Upper lobe of left lung (tissue), 6 donors: ENCODE data around the gene DICER1. TPM values are rescaled to one million over a fixed set of nuclear protein-coding genes. Genes with fewer than 3 reads are reported as not detected.

Experiments
- ATAC-seq, 2 donors: fragments of 200-7000 bp; cut with Tn5 transposase; one replicate each; pipeline ENCODE4 v1.9.1; 2022; ENCODE audit warnings: mild to moderate bottlenecking in 2 of 2, moderate library complexity in 2 of 2; ENCODE audit not compliant: low FRiP score in 2 of 2
- DNase-seq, 2 donors: peaks; one replicate each; pipeline ENCODE4 v3.0.0-alpha.2; 2019 to 2020
- H3K27ac ChIP-seq, 4 donors: fragments of 200-600 bp; sonication (generic); one replicate each; pipeline ENCODE4 v1.5.1; 2016 to 2019
- H3K27me3 ChIP-seq, 4 donors: fragments of 200-600 bp; sonication (generic); one replicate each; pipeline ENCODE4 v1.5.1; 2017 to 2019
- H3K36me3 ChIP-seq, 4 donors: fragments of 200-600 bp; sonication (generic); one replicate each; pipeline ENCODE4 v1.5.1; 2016 to 2019
- H3K4me1 ChIP-seq, 4 donors: fragments of 200-600 bp; sonication (generic); one replicate each; pipeline ENCODE4 v1.5.1; 2018 to 2019
- H3K4me3 ChIP-seq, 4 donors: fragments of 200-600 bp; sonication (generic); one replicate each; pipeline ENCODE4 v1.5.1; 2017 to 2019; ENCODE audit warnings: mild to moderate bottlenecking in 2 of 4, moderate library complexity in 1 of 4
- H3K9me3 ChIP-seq, 4 donors: fragments of 200-600 bp; sonication (generic); one replicate each; pipeline ENCODE4 v1.5.1; 2018 to 2019
- EP300 ChIP-seq, 4 donors: sonication (generic); formaldehyde crosslinking; IDR thresholded peaks; one replicate each; pipeline ENCODE4 v1.5.1; 2017; ENCODE audit warnings: antibody characterized with exemption in 4 of 4, control low read depth in 2 of 4
- POLR2A ChIP-seq, 4 donors: fragments of 450-650 bp; IDR thresholded peaks; one replicate each; pipeline ENCODE4 v1.5.1; 2016 to 2017; ENCODE audit warnings: antibody characterized with exemption in 4 of 4, mild to moderate bottlenecking in 2 of 4
- POLR2AphosphoS5 ChIP-seq, 2 donors: sonication (generic); formaldehyde crosslinking; IDR thresholded peaks; one replicate each; pipeline ENCODE4 v1.5.1; 2017; ENCODE audit warnings: antibody characterized with exemption in 2 of 2
- WGBS, 2 donors: methylation state at CpG; one replicate each; pipeline ENCODE4 v1.1.5; 2017 to 2018; 5-methylcytosine and 5-hydroxymethylcytosine counted together
- total RNA-seq, 6 donors: library from RNA; depleted of rRNA in 4 of 6; stranded (reverse); fragments of >200 nt in 4 of 6; gene quantifications; one replicate each; pipeline versions ENCODE4 v1.1.0 to v1.2.1, GENCODE V29; 2016 to 2021
- TF ChIP-seq, protein P1 (sequence below), 6 experiments: fragments of 450-650 bp in 4 of 6; fragments of 200-600 bp in 2 of 6; sonication (generic) in 2 of 6; IDR thresholded peaks; one replicate each; pipeline ENCODE4 v1.5.1; 2016 to 2019; ENCODE audit warnings: antibody characterized with exemption in 6 of 6
- donor health status: DM: no; HTN: no; CAD: no; lungs with moderate emphysema.
- donor health status: DM: no; HTN: yes; CAD: no; lungs with severe emphysema.

DICER1 gene
- total RNA-seq, 6 donors from 2014 or later, result 57.7 to 106 (median 75.1) TPM

DNA sequence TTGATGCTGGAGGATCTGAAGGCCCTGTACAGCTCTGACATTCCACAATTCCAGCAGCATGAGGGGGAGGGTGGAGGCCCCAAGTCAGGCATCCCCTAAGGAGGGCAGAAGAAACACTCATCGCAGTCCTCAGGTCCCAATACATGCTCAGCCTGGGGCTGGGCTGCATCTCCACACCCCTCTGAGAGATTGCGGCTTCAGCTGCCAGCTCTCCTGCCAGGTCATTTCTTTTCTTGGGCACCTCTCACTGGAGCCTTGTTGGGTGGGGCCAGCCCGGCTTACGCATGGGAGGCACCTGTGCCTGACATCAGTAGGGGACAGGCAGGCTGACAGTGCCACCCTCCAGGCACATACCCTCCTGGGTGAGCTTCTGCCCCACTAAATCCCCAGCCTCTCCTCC lies 89.8 kb downstream of the DICER1 start:
- no peak for TF ChIP-seq POLR2AphosphoS5 (IDR thresholded peaks at IDR 0.05)
- TF ChIP-seq EP300 (IDR thresholded peaks at IDR 0.05), result no peak
- no peak for TF ChIP-seq POLR2A (IDR thresholded peaks at IDR 0.05)
- TF ChIP-seq, protein P1, sequence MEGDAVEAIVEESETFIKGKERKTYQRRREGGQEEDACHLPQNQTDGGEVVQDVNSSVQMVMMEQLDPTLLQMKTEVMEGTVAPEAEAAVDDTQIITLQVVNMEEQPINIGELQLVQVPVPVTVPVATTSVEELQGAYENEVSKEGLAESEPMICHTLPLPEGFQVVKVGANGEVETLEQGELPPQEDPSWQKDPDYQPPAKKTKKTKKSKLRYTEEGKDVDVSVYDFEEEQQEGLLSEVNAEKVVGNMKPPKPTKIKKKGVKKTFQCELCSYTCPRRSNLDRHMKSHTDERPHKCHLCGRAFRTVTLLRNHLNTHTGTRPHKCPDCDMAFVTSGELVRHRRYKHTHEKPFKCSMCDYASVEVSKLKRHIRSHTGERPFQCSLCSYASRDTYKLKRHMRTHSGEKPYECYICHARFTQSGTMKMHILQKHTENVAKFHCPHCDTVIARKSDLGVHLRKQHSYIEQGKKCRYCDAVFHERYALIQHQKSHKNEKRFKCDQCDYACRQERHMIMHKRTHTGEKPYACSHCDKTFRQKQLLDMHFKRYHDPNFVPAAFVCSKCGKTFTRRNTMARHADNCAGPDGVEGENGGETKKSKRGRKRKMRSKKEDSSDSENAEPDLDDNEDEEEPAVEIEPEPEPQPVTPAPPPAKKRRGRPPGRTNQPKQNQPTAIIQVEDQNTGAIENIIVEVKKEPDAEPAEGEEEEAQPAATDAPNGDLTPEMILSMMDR (IDR thresholded peaks at IDR 0.05), result no peak
- Histone ChIP-seq H3K4me3 (no peak overlapping the region), H3K4me1 (no peaks in the 10 kb centered on the region), H3K27ac (no peak overlapping the region), H3K36me3 (no peaks in the 10 kb centered on the region), H3K9me3 (no peaks in the 10 kb centered on the region), H3K27me3 (no peaks in the 10 kb centered on the region)
- WGBS, 2 donors, result 87 to 98% methylated on average over 3 to 4 of the region's 4 CpGs
- ATAC-seq, result no peak
- peak in 1 of 2 donors; percentile 24 for DNase-seq

DNA sequence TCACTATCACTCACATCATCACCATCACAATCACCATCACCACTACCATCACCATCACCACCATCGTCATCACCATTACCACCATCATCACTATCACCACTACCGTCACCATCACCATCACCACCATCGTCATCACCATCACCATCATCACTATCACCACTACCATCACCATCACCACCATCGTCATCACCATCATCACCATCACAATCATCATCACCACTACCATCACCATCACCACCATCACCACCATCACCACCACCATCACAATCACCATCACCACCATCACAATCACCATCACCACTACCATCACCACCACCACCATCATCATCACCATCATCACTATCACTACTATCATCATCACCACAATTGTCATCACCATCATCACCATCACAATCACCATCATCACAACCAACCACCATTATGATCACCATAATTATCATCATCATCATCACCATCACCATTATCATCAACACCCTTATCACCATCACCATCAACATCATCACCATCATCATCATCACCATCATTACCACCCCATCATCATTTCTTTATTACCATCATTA lies 90.8 kb downstream of the DICER1 start:
- no peaks in the 10 kb centered on the region for H3K27me3 ChIP-seq
- H3K4me1 ChIP-seq, result no peaks in the 10 kb centered on the region
- WGBS, 2 donors, result 94 to 96% methylated on average over 4 of the region's 4 CpGs
- DNase-seq (no peak), ATAC-seq (no peak)
- H3K9me3 ChIP-seq, result no peaks in the 10 kb centered on the region
- no peak overlapping the region for H3K4me3 ChIP-seq
- no peak overlapping the region for H3K27ac ChIP-seq
- no peaks in the 10 kb centered on the region for H3K36me3 ChIP-seq
- TF ChIP-seq POLR2A (IDR thresholded peaks at IDR 0.05) (no peak), EP300 (IDR thresholded peaks at IDR 0.05) (no peak), POLR2AphosphoS5 (IDR thresholded peaks at IDR 0.05) (no peak)
- TF ChIP-seq, protein P1 (IDR thresholded peaks at IDR 0.05), result no peak

DNA sequence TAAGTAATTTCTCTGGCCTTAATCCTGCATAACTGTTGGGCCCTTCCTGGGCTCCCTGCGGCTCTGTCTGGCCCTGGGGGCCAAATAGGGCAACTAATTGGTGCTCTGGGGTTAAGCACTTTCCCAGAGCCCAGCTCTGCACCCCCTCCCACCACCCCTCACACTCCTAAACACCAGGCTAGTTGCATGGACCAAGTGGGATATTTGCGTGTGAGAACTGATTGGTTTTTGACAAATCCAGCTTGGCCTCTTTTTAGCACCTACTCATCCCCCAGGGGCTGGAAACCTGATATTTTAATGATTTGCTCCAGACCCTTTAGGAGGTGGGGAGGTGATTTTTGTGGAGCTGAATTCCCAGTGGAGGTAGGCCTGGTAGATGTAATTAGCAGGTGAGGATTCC lies 91.9 kb downstream of the DICER1 start:
- no peaks in the 10 kb centered on the region for H3K4me1 ChIP-seq
- no peak overlapping the region for H3K4me3 ChIP-seq
- no peaks in the 10 kb centered on the region for H3K9me3 ChIP-seq
- no peaks in the 10 kb centered on the region for H3K27me3 ChIP-seq
- WGBS, 2 donors, result 53 to 66% methylated on average over 2 of the region's 2 CpGs
- H3K36me3 ChIP-seq, result no peaks in the 10 kb centered on the region
- ATAC-seq, result no peak
- H3K27ac ChIP-seq, result no peak overlapping the region
- no peak for DNase-seq
- TF ChIP-seq, protein P1 (IDR thresholded peaks at IDR 0.05), result no peak
- TF ChIP-seq POLR2A (IDR thresholded peaks at IDR 0.05), result no peak
- TF ChIP-seq POLR2AphosphoS5 (IDR thresholded peaks at IDR 0.05), result no peak
- no peak for TF ChIP-seq EP300 (IDR thresholded peaks at IDR 0.05)

DNA sequence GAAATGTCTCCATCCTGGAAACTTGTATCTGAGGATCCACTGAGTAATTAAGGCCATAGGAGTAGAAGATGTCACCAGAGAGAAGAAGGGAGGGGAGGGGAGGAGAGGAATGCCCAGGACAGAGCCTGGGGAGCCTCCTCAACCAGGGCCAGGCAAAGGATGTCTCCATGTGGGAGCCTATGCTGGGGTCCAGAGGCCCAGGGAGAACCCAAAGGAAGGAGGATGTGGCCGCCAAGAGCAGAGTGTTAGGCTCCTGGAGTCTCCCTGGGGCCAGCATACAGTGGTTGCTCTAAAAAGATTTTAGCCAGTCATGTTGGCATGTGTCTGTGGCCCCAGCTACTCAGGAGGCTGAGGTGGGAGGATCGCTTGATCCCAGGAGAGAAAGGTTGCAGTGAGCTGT lies 92.6 kb downstream of the DICER1 start:
- 88 to 97% methylated on average over 2 of the region's 2 CpGs for WGBS, 2 donors
- H3K4me3 ChIP-seq, result no peak overlapping the region
- H3K36me3 ChIP-seq, result no peaks in the 10 kb centered on the region
- no peak overlapping the region for H3K27ac ChIP-seq
- no peak for TF ChIP-seq POLR2A (IDR thresholded peaks at IDR 0.05)
- no peak for TF ChIP-seq EP300 (IDR thresholded peaks at IDR 0.05)
- TF ChIP-seq, protein P1 (IDR thresholded peaks at IDR 0.05), result no peak
- no peak for TF ChIP-seq POLR2AphosphoS5 (IDR thresholded peaks at IDR 0.05)
- DNase-seq, result no peak
- no peaks in the 10 kb centered on the region for H3K27me3 ChIP-seq
- ATAC-seq, result no peak
- no peaks in the 10 kb centered on the region for H3K4me1 ChIP-seq
- H3K9me3 ChIP-seq, result no peaks in the 10 kb centered on the region

DNA sequence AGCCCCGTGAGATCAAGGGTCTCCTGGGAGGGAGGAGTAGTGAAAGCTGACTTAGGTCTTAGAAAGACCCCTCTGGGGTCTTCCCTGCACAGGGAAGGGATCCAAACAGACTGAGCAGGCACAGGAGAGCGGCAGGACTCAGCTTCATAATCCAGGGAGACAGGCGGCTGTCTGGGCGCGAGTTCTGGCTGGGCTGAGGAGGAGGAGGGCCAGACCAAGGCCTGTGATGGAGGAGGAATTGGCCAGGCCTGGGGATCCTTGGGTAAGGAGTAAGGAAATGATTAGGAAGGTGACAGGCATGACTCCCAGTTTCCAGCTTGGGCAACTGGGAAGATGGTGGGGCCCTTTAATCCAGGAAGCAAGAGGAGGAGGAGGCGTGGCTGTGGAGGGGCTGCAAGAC lies 93.1 kb downstream of the DICER1 start:
- no peak for ATAC-seq
- WGBS, 2 donors, result 90% methylated on average over 6 of the region's 6 CpGs
- no peaks in the 10 kb centered on the region for H3K4me1 ChIP-seq
- H3K9me3 ChIP-seq, result no peaks in the 10 kb centered on the region
- H3K4me3 ChIP-seq, result no peak overlapping the region
- H3K36me3 ChIP-seq, result no peaks in the 10 kb centered on the region
- H3K27me3 ChIP-seq, result no peaks in the 10 kb centered on the region
- DNase-seq, result no peak
- TF ChIP-seq POLR2A (IDR thresholded peaks at IDR 0.05) (no peak), POLR2AphosphoS5 (IDR thresholded peaks at IDR 0.05) (no peak), EP300 (IDR thresholded peaks at IDR 0.05) (no peak)
- TF ChIP-seq, protein P1 (IDR thresholded peaks at IDR 0.05), result no peak
- no peak overlapping the region for H3K27ac ChIP-seq
